Adrenal gland (tissue), 12 donors: ENCODE results near the gene ANO2. TPM values are rescaled to one million over a fixed set of nuclear protein-coding genes. Genes with fewer than 3 reads are reported as not detected.

ENCODE experiments used
- DNase-seq, 7 donors: peaks; one replicate each; pipeline ENCODE4 v3.0.0-alpha.2; 2019 to 2020
- H3K27ac ChIP-seq, 5 donors: fragments of 200-600 bp; sonication (generic) in 4 of 5; 1 replicate in 3 of 5; 2 replicates in 2 of 5; pipeline versions ENCODE4 v1.5.1 to v1.8.0; 2016 to 2020; ENCODE audit warnings: mild to moderate bottlenecking in 1 of 5
- H3K27me3 ChIP-seq: fragments of 200-600 bp; 2 replicates; pipeline ENCODE4 v1.8.0; 2021
- H3K36me3 ChIP-seq, 2 donors: fragments of 200-600 bp; replicated peaks in 1 of 2; 1 replicate in 1 of 2; 2 replicates in 1 of 2; pipeline versions ENCODE4 v1.5.1 to v1.8.0; 2018 to 2022
- H3K4me1 ChIP-seq, 2 donors: fragments of 200-600 bp; replicated peaks in 1 of 2; 1 replicate in 1 of 2; 2 replicates in 1 of 2; pipeline versions ENCODE4 v1.5.1 to v1.8.0; 2018 to 2021
- H3K4me3 ChIP-seq, 4 donors: fragments of 200-600 bp; sonication (generic) in 3 of 4; one replicate each; pipeline ENCODE4 v1.5.1; 2016 to 2018
- H3K9me3 ChIP-seq, 3 donors: fragments of 200-600 bp; sonication (generic) in 1 of 3; replicated peaks in 1 of 3; 1 replicate in 2 of 3; 2 replicates in 1 of 3; pipeline versions ENCODE4 v1.5.1 to v1.8.0; 2016 to 2021
- POLR2A ChIP-seq, 2 donors: fragments of 450-650 bp; IDR thresholded peaks; one replicate each; pipeline ENCODE4 v1.6.1; 2017; ENCODE audit warnings: antibody characterized with exemption in 2 of 2, mild to moderate bottlenecking in 2 of 2, moderate library complexity in 1 of 2
- WGBS, 4 donors: extraction: QIAGEN DNeasy Blood & Tissue Kit in 2 of 4; methylation state at CpG; one replicate each; pipeline versions ENCODE4 v1.1.5 to v1.1.7; 2013 to 2017; 5-methylcytosine and 5-hydroxymethylcytosine counted together
- intact Hi-C, 2 donors: fragments of 100-400 bp; cut with DNase I; formaldehyde crosslinking; loops; one replicate each; pipeline versions ENCODE4 v1.14.1 to v1.15.0; 2022 to 2023
- polyA plus RNA-seq, 3 donors: library from polyadenylated mRNA; stranded (reverse); fragments of 200-250 nt in 2 of 3; fragments of 350-450 nt in 1 of 3; fragmentation: Illumina TruSeq in 1 of 3; extraction: RNeasy Lipid Tissue Mini Kit (QIAGEN cat#74804) in 1 of 3; gene quantifications; one replicate each; pipeline ENCODE4 v1.2.3, GENCODE V29; 2013 to 2014
- total RNA-seq, 9 donors: library from RNA; depleted of rRNA in 4 of 9; stranded (reverse); fragments of >200 nt in 4 of 9; fragments of 120-200 nt in 1 of 9; fragmentation: NEBNext Ultra II Directional in 1 of 9; extraction: Animal tissue kit (Norgen Biotek cat#: 25700) in 1 of 9; gene quantifications; one replicate each; pipeline versions ENCODE4 v1.1.0 to v1.2.4, GENCODE V29; 2013 to 2023
- TF ChIP-seq, protein P1 (sequence below), 6 experiments: fragments of 450-650 bp in 4 of 6; fragments of 200-600 bp in 2 of 6; sonication (generic) in 1 of 6; IDR thresholded peaks; 1 replicate in 5 of 6; 2 replicates in 1 of 6; pipeline versions ENCODE4 v1.5.1 to v1.8.0; 2016 to 2021; ENCODE audit warnings: antibody characterized with exemption in 6 of 6, mild to moderate bottlenecking in 2 of 6, moderate library complexity in 1 of 6
- donor health status: healthy with polysubstance abuse.
- donor health status: Bipolar disorder and iron deficiency.
- donor health status: DM: yes; HTN: yes; CAD: no.
- donor health status: DM: no; HTN: no; CAD: no.
- donor health status: DM: no; HTN: no; CAD: no.
- donor health status: DM: yes; HTN: yes; CAD: no.

The ANO2 gene
- total and polyA plus RNA-seq, 12 donors, result 0.17 to 1.8 (median 0.88) TPM; not detected in 1

DNA sequence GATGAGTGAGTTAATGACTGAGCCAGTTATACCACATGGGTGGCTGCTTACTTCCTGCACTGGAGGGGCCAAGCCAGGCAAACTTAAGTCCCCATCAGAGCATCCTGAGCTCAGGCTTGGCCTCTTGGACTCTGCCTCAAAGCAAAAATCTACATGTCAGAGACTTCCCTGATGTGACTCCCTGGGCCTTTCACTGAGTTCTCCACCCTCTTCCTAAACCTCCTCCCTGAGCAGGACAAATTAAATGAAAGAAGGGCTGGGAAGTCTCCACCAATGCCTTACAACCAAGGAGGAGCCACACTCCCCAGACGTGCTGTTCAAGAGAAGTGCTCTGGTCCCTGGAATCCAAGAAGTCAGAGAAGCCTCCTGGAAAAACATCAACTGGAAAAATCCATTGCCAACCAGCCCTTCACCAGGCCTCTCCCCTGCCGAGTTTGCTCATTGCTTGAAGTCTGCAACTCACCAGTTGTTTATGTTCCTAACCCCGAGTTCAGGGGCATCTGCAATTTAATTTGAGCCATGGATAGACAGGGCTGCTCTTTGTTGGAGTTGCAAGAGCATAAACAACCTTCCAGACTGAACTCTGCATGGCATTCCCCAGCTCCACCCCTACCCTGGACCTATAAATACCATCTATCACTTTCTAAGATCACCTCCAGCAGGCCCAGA, 160.5 kb downstream of the ANO2 start:
- H3K4me3 ChIP-seq, result no peak overlapping the region
- 35 to 55% (median 50%) methylated on average over 3 of the region's 3 CpGs for WGBS, 4 donors
- no peaks in the 10 kb centered on the region for H3K36me3 ChIP-seq
- intact Hi-C loops, result no loop called here
- no peaks in the 10 kb centered on the region for H3K27me3 ChIP-seq
- TF ChIP-seq POLR2A (IDR thresholded peaks at IDR 0.05), result no peak
- TF ChIP-seq, protein P1, sequence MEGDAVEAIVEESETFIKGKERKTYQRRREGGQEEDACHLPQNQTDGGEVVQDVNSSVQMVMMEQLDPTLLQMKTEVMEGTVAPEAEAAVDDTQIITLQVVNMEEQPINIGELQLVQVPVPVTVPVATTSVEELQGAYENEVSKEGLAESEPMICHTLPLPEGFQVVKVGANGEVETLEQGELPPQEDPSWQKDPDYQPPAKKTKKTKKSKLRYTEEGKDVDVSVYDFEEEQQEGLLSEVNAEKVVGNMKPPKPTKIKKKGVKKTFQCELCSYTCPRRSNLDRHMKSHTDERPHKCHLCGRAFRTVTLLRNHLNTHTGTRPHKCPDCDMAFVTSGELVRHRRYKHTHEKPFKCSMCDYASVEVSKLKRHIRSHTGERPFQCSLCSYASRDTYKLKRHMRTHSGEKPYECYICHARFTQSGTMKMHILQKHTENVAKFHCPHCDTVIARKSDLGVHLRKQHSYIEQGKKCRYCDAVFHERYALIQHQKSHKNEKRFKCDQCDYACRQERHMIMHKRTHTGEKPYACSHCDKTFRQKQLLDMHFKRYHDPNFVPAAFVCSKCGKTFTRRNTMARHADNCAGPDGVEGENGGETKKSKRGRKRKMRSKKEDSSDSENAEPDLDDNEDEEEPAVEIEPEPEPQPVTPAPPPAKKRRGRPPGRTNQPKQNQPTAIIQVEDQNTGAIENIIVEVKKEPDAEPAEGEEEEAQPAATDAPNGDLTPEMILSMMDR (IDR thresholded peaks at IDR 0.05), result no peak
- H3K4me1 ChIP-seq, result no peaks in the 10 kb centered on the region
- DNase-seq, result no peak
- no peaks in the 10 kb centered on the region for H3K9me3 ChIP-seq
- H3K27ac ChIP-seq, result no peak overlapping the region

DNA sequence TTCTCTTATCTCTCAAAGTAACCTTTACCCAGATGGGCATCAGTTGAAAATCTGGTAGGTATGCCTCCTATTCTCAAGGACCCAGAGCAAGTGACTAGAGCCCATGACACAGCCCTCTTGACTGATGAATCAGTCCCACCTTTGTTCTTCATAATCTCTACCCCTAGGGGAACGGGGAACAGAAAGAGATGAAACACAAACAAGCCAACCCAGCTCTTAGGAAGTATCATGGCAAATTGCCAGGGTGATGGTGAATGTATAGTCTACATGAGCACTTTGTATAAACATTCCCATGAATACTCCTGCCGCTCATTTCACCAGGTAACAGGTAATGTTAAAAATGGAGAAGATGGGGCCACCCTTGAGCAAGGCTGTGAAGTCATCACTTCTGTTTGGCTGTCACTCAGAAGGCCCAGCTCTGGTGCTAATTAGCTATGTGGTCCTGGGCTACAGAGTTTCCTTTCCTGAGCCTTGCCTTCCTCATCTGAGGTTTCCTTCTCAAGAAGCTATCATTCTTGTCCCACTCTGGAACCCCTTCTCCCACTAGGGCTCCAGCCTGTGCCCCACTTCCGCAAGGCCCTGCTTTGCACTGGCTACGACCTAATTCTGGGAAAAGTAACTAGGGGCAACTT, 161.7 kb downstream of the ANO2 start:
- no peak for DNase-seq
- intact Hi-C loops, result no loop called here
- Histone ChIP-seq H3K4me1 (no peaks in the 10 kb centered on the region), H3K4me3 (no peak overlapping the region), H3K36me3 (no peaks in the 10 kb centered on the region), H3K9me3 (no peaks in the 10 kb centered on the region), H3K27me3 (no peaks in the 10 kb centered on the region), H3K27ac (no peak overlapping the region)
- no peak for TF ChIP-seq POLR2A (IDR thresholded peaks at IDR 0.05)
- TF ChIP-seq, protein P1 (IDR thresholded peaks at IDR 0.05), result no peak
- WGBS, 4 donors, result 85 to 89% (median 86%) methylated on average over 4 of the region's 4 CpGs

DNA sequence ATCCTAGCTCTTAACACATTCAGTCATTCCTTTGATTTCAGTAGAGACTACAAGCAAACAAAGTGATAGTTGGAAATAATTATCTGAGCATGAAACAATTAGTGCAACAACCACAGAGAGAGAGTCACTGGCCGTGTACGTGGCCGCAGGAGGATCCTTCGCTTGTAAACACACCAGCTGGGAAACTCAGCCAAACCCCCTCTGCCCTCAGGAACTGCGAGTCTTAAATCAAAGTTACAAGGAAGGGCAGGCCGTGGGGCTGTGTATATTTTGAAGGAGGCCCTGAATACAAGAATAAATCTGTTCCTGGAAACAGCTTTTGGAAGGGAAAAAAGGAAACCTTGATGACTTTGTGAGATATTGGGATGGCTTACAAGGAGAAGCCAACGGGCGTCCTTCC, 164.5 kb downstream of the ANO2 start:
- WGBS, 4 donors, result 35 to 41% (median 39%) methylated on average over 8 of the region's 8 CpGs
- H3K27me3 ChIP-seq, result no peaks in the 10 kb centered on the region
- H3K36me3 ChIP-seq, result no peaks in the 10 kb centered on the region
- no peak for TF ChIP-seq POLR2A (IDR thresholded peaks at IDR 0.05)
- TF ChIP-seq, protein P1 (IDR thresholded peaks at IDR 0.05), result no peak
- H3K27ac ChIP-seq, result no peak overlapping the region
- no peak overlapping the region for H3K4me3 ChIP-seq
- no peaks in the 10 kb centered on the region for H3K9me3 ChIP-seq
- no peaks in the 10 kb centered on the region for H3K4me1 ChIP-seq
- intact Hi-C loops, result no loop called here
- no peak for DNase-seq

DNA sequence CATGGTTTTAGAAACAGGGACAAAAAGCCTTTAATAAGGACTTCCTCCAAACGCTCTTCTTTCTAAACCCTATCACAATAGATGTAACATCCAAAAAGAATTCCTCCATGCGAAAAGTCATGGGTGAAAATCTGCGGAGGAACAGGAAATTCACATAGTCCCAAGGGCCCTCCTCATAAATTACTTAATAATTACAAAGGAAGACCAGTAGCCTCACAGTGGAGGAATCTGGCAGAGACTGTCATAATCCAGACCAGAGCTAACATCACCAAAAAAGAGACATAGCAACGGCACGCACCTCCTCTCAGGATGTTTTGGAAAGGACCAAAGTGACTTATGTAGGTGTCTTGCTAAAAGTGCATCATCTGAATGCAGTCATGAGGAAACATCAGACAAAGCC, 165.7 kb downstream of the ANO2 start:
- Histone ChIP-seq H3K27me3 (no peaks in the 10 kb centered on the region), H3K27ac (no peak overlapping the region), H3K4me3 (no peak overlapping the region), H3K36me3 (no peaks in the 10 kb centered on the region), H3K9me3 (no peaks in the 10 kb centered on the region), H3K4me1 (no peaks in the 10 kb centered on the region)
- 75 to 85% (median 81%) methylated on average over 5 of the region's 5 CpGs for WGBS, 4 donors
- no peak for TF ChIP-seq POLR2A (IDR thresholded peaks at IDR 0.05)
- intact Hi-C loops, result no loop called here
- DNase-seq, result no peak

DNA sequence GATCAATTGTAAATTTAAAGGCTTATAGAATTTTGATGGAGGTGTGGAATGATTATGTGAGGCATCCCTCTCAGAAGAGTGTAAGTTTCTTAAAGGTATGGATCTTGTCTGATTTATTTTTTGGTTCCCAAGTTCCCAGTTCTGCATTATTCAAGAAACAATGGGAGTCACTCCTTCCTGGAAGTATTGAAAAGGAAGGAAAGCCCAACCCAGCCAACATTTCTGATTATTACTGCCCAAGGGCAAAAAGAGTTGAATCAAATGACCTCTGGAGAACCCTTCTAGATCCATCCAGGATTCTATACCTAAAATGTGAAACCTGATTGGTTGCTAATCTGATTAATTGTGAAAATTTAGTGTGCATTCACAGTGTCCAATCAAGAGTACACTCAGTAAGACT, 166.2 kb downstream of the ANO2 start:
- Histone ChIP-seq H3K27me3 (no peaks in the 10 kb centered on the region), H3K27ac (no peak overlapping the region), H3K36me3 (no peaks in the 10 kb centered on the region), H3K9me3 (no peaks in the 10 kb centered on the region), H3K4me3 (no peak overlapping the region), H3K4me1 (no peaks in the 10 kb centered on the region)
- no peak for DNase-seq
- no peak for TF ChIP-seq POLR2A (IDR thresholded peaks at IDR 0.05)
- TF ChIP-seq, protein P1 (IDR thresholded peaks at IDR 0.05), result no peak
- intact Hi-C loops, result no loop called here
